NCI-H1417 treated with DMSO at 0.1 percent for 48 hours (cell line): ENCODE results near the gene PXYLP1.
"Not testable (repeated sequence)": the region's sequence is repeated elsewhere in the genome, so short reads cannot be mapped to it uniquely, and the experiment has no call there.

Experiments
- DNase-seq: peaks from one replicate; lab custom pipeline; 2025; lab: John Stamatoyannopoulos, UW

PXYLP1 gene

GRCh38 chr3:141231101-141231951, at the start of gene PXYLP1:
PXYLP1 (plus strand) TSS chr3:141231825; CDS start chr3:141260176, 28,351 bp downstream.
- DNase-seq = no peak

GRCh38 chr3:141183606-141184005, 48.0 kb upstream of the PXYLP1 start:
- no peak for DNase-seq

- DNase-seq = no peak
Measured at GRCh38 chr3:141184430-141184829, 47.2 kb upstream of the PXYLP1 start.

- no peak for DNase-seq
Measured at GRCh38 chr3:141191097-141191749, 40.4 kb upstream of the PXYLP1 start.

- peak; percentile 63 for DNase-seq
Measured at GRCh38 chr3:141192345-141192744, 39.3 kb upstream of the PXYLP1 start.

GRCh38 chr3:141193066-141193830, 38.4 kb upstream of the PXYLP1 start:
- no peak for DNase-seq

GRCh38 chr3:141201122-141201521, 30.5 kb upstream of the PXYLP1 start:
- no peak for DNase-seq

GRCh38 chr3:141202682-141203081, 28.9 kb upstream of the PXYLP1 start:
- no peak for DNase-seq

GRCh38 chr3:141203866-141204265, 27.8 kb upstream of the PXYLP1 start:
- DNase-seq = no peak

- DNase-seq = no peak
Measured at GRCh38 chr3:141204343-141204742, 27.3 kb upstream of the PXYLP1 start.

GRCh38 chr3:141211306-141211705, 20.3 kb upstream of the PXYLP1 start:
- not testable (repeated sequence) for DNase-seq

- no peak for DNase-seq
Measured at GRCh38 chr3:141212101-141212500, 19.5 kb upstream of the PXYLP1 start.

GRCh38 chr3:141212555-141212954, 19.1 kb upstream of the PXYLP1 start:
- no peak for DNase-seq

- DNase-seq = no peak
Measured at GRCh38 chr3:141216975-141217374, 14.7 kb upstream of the PXYLP1 start.

GRCh38 chr3:141217389-141217788, 14.2 kb upstream of the PXYLP1 start:
- no peak for DNase-seq

GRCh38 chr3:141218162-141218835, 13.3 kb upstream of the PXYLP1 start:
- no peak for DNase-seq

GRCh38 chr3:141218926-141219325, 12.7 kb upstream of the PXYLP1 start:
- DNase-seq = no peak

- DNase-seq = no peak
Measured at GRCh38 chr3:141223673-141224166, 7.9 kb upstream of the PXYLP1 start.

- DNase-seq = no peak
Measured at GRCh38 chr3:141225939-141226338, 5.7 kb upstream of the PXYLP1 start.

GRCh38 chr3:141227216-141227615, 4.4 kb upstream of the PXYLP1 start:
- DNase-seq = no peak

GRCh38 chr3:141227752-141228151, 3.9 kb upstream of the PXYLP1 start:
- DNase-seq = no peak

GRCh38 chr3:141228395-141228794, 3.2 kb upstream of the PXYLP1 start:
- DNase-seq = no peak
